ENCODE results near the gene EPHB2.
"Not testable (repeated sequence)": the region's sequence is repeated elsewhere in the genome, so short reads cannot be mapped to it uniquely, and the experiment has no call there.

Gene EPHB2

DNA sequence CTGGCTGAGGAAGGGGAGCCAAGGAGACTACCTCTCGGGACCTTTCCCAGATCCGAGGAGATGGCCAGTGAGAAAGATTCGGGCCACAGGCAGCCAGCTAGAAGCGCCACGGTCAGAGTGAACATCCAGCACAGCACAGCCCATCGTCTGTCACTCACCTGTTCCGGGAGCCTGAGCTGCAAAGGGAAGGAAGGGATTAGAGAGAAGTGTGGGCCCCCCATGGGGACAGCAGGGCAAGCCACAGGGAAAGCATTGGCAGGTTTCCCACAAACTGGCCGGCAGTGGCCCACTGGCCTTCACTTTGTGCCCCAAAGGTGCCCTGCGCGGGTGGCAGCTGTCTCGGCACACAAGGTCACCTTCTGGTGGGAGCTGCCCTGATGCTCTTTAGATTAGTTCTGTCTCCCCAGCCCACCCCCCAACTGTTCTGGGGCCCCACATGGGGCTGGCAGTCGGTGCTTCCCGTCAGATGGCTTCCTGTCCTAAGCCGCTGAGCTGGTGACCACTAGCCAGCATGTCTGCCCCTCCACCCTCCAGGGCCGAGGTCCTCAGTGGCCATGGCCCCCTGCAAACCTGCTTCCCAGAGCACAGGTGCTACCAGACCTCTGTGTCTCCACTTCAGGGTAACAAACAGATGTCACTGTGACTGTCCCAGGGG is 205.3 kb downstream of the EPHB2 start:
- DNase-seq (ENCODE audit: low read depth), result no peak

DNA sequence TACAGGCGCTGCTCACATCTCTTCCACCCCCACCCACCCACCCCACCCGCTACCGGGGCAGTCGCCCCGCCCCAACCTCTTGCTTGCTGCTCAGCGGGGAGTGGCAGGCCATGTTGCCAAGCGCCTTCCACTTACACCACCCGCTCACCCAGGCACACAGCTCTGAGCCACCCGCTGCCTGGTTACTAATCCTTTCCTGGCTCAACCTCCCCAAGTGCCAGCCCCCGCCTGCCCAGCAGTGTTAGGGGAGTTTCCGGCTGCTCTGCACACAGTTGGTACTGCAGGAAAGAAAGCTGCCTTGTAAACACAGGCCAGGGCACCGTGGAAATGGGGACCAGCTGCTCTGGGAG is 205.8 kb downstream of the EPHB2 start:
- peak; percentile 7 for DNase-seq (ENCODE audit: low read depth)

DNA sequence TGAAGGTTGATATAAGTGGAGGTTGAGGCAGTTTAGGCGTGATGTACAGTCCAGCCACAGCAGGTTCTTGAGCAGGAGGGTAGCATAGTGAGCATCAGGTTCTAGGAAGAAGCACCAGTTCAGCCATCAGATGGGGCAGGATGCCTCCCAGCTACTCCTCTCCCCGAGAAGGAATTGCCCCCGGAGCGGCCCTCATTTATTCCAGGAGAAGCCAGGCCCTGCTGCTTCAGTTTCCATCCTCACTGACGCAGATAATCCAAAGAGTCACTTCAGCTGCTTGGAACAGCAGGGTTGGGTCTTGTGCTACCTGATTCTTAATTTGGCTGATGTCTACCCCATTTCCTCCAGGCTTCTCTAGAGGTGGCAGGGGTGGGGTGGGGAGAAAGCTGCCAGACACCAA is 207.3 kb downstream of the EPHB2 start:
- DNase-seq (ENCODE audit: low read depth), result no peak

DNA sequence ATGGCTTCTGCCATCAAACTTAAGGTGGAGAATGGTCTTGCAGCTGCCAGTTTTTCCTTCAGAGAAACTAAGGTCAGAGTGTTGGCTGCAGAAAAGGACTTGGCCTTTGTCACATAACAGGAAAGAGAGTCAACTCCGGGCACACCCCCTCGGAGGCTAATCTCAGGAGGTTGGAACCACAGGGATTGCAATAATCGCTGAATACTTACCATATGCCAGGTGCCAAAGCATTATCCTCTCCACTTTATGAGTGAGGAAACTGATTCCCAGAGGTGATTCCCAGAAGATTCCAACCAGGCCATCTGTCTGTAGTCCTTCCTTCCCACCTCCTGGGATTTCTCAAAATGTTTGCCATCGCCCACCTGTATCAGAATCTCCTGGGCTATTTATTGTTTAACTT is 208.0 kb downstream of the EPHB2 start:
- DNase-seq (ENCODE audit: low read depth), result no peak

- peak; percentile 56 for DNase-seq (ENCODE audit: low read depth)
Measured at GRCh38 chr1:22919341-22920025, 208.8 kb downstream of the EPHB2 start.

DNA sequence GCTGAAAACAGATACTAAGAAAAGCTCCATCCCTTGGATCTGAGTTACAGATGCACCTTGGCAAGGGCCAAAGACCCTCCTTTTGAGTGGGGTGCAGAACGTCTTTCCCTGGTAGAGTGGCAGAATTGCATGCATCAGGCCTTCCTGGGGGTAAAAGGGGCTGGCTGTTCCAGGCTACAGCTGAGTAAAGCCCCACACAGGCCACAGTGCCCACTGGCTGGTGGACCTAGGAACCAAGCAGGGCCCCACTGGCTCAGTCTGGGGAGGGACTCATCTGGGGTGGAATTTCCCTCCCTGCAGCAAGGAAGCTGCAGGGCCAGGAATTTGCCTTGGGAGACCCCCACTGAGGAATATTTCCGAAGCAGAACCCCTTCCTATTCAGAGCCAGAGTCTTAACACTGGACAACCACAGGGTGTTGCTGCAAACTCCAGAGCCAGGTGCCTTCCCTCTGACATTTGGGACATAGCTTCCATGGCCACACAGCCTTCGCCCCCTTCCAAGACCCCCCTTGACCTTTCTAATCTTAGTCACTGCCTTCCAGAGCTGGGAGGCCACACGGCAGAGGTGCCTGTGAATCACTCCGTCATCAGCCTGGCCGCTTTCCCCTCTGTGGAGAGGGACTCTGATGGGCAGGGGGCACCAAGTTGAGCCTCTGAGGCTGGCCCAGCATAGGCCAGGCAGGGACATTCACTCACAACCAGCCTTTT is 209.5 kb downstream of the EPHB2 start:
- DNase-seq (ENCODE audit: low read depth), result no peak

DNA sequence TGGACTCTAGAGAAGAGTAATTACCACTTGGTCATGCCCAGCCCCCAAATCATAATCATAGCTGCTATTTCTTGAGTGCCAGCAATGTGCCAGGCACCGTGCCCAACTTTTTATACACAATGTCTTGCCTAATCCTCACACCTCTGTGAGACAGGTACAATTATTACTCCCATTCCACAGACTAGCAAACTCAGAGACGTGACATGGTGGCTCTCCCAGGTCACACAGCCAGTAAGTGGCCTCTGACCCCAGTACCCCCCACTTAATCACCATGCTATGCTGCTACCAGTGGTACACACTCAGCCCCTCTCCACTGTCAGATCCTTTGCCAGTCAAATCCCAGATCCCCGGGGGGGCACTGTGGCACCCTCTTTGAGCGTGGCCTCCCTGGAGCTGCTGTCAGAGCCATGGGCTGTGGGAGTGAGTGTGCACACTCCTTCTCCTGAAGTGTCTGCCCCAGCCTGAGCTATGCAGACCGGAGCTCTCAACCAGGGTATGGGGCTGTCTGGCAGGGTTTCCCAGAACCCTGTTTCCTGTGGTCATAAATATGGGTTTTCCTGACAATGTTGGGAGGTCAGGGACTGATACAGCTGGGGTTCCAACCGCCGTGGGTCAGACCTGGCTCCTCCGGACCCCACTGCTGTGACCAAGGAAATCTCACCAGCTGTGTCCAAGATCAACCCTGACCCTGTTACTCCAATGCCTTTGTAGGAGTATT is 210.3 kb downstream of the EPHB2 start:
- no peak for DNase-seq (ENCODE audit: low read depth)

GRCh38 chr1:22921452-22922126 is 210.9 kb downstream of the EPHB2 start:
- no peak for DNase-seq (ENCODE audit: low read depth)

DNA sequence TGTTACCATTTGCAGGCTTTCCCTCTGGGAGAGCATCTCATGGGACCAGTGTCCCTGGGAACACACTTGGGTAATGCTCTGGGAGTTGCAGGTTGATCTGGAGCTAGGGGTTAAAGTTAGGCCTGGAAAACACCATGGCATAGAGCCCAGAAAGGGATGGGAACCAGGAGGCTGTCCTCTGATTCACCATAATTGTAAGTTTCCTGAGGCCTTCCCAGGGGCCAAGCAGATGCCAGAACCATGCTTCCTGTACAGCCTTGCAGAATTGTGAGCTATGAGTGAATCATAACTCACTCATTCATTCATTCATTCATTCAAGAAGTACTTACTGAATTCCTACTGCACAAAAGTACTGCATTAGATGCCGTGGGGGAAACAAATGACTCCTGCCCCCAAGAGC is 212.0 kb downstream of the EPHB2 start:
- DNase-seq (ENCODE audit: low read depth), result peak; percentile 37

GRCh38 chr1:22925111-22925510 is 214.5 kb downstream of the EPHB2 start:
- no peak for DNase-seq (ENCODE audit: low read depth)

DNA sequence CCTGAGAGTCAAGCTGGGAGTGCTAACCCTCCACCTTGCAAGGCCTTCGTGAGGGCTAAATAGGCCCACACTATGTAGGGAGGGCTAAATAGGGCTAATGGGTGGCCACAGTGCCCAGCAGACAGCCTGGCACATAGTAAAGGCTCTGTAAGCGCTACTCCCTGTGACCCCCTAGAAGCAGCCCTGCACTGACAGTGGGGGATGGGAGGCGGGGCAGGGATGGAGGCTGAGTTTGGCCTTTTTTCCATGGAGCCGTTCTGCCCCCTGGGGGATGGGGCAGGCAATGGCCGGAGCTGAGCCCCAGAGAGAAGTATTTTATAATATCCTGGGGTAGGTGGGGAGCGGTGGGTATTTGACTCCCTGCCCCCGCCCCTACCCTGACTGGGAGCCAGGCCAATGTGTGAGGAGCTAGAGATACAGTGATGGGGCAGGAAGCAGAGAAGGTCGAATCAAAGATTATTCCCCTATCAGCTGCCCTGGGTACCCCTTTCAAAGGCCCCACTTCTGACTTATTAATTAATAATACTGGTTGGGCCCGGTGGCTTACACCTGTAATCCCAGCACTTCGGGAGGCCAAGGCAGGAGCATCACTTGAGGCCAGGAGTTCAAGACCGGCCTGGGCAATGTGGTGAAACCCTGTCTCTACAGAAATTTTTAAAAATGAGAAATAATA is 219.7 kb downstream of the EPHB2 start:
- no peak for DNase-seq (ENCODE audit: low read depth)

GRCh38 chr1:22932803-22933470 is 222.3 kb downstream of the EPHB2 start:
- DNase-seq (ENCODE audit: low read depth), result no peak

GRCh38 chr1:22935433-22935832 is 224.8 kb downstream of the EPHB2 start:
- DNase-seq (ENCODE audit: low read depth), result no peak

DNA sequence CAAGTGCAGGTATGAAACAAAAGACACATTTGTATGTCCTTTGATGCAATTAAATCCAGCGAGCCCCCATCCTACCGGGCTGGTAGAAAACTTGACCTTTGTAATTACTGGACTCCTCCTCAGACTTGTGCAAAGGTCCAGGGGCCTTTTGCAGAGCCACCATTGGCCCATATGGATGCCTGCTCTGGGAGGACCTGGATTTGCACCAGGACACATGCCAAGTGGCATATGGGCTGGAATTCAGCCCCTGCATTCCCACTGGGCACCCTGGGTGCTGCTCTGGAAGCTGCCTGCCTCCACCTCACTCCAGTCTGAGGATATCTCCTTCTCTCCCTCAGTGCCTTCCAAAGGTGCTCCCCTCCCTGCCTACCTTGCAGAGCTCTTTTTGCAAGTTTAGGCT is 226.0 kb downstream of the EPHB2 start:
- DNase-seq (ENCODE audit: low read depth), result no peak

DNA sequence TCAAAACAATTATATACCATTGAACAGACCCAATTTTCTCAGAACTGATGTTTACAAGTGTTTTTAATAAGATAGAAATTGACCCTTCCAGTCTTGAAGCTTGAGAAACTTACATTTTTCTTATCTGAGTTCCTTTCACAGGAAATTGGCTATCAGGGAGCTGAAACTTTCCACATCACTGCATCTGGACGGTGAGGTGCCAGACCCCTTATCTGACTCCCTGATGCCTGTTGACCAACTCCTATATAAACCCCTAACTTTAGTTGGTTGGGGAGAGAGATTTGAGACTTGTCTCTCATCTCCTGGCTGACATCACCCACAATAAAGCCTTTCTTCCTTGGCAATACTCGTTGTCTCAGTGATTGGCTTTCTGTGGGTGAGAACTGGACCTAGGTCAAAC is 230.6 kb downstream of the EPHB2 start:
- DNase-seq (ENCODE audit: low read depth), result no peak

- DNase-seq (ENCODE audit: low read depth), result no peak
Measured at GRCh38 chr1:22944346-22945055, 233.9 kb downstream of the EPHB2 start.

- not testable (repeated sequence) for DNase-seq (ENCODE audit: low read depth)
Measured at GRCh38 chr1:22945171-22945570, 234.5 kb downstream of the EPHB2 start.

- DNase-seq (ENCODE audit: low read depth), result no peak
Measured at GRCh38 chr1:22949822-22950331, 239.2 kb downstream of the EPHB2 start.

GRCh38 chr1:22951796-22952195 is 241.2 kb downstream of the EPHB2 start:
- no peak for DNase-seq (ENCODE audit: low read depth)

DNA sequence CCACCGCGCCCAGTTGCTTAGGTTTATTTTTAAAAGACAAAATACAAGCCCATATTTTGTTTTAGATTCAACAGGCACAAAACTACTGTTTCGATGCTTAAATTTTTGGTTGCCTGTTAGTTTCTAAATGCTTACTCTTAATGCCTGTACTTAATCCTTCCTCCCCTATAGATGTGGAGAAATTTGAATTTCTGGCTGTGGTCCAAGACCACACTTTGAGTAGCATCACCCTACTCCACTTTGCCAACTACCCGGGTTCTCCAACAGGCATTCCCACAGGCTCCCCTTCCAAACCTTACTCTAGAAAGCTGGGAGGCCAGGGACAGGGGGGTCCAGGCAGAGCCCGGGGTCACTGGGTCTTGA is 242.0 kb downstream of the EPHB2 start:
- DNase-seq (ENCODE audit: low read depth), result no peak
